HepG2 (cell line): ENCODE results near the gene MGMT. TPM values are rescaled to one million over a fixed set of nuclear protein-coding genes. Genes with fewer than 3 reads are reported as not detected.

ENCODE experiments used
- ATAC-seq: fragments of 200-7000 bp; cut with Tn5 transposase; 3 replicates; pipeline ENCODE4 v1.9.1; 2020; ENCODE audit warnings: mild to moderate bottlenecking, moderate library complexity
- BruUV-seq: library from RNA; stranded (reverse); fragments of 400-500 nt; replicated peaks from 2 replicates; lab custom pipeline; 2021; lab: Mats Ljungman, UMichigan
- CTCF ChIA-PET: fragments of 300-600 bp; formaldehyde crosslinking; extraction: SDS; loops from one replicate; lab custom pipeline; 2021; ENCODE audit warnings: low total read pairs, inconsistent platforms, low intra/inter-chr PET ratio; lab: Yijun Ruan, JAX
- POLR2A ChIA-PET: fragments of 350-600 bp; sonication (Branson Sonifier 250); formaldehyde crosslinking; loops from one replicate; lab custom pipeline; 2020; ENCODE audit warnings: antibody characterized with exemption, inconsistent platforms; lab: Yijun Ruan, JAX
- DNase-seq: peaks from one replicate; pipeline ENCODE4 v3.0.0-alpha.2; 2015; ENCODE audit warnings: low spot score
- FAIRE-seq: peaks from 3 replicates; lab custom pipeline; 2011; peaks lifted over from hg19 to GRCh38; lab: Jason Lieb, UNC
- H2AFZ ChIP-seq: one replicate; pipeline ENCODE4 v1.6.1; 2011; ENCODE audit warnings: low read length, inconsistent platforms
- H3K27ac ChIP-seq: fragments of 300-600 bp; 3 replicates; pipeline ENCODE4 v1.8.0; 2011; ENCODE audit warnings: mixed run types, mild to moderate bottlenecking, mixed read lengths, low read length, inconsistent platforms; ENCODE audit not compliant: insufficient read depth; ENCODE audit errors: extremely low read length
- H3K27me3 ChIP-seq, 2 experiments: fragments of 200-600 bp in 1 of 2; 2 replicates in 1 of 2; 3 replicates in 1 of 2; pipeline versions ENCODE4 v1.6.0 to v1.8.0; 2011; ENCODE audit warnings: low read length in 2 of 2, mild to moderate bottlenecking in 2 of 2, moderate library complexity in 2 of 2, inconsistent platforms in 1 of 2; ENCODE audit not compliant: insufficient read depth in 2 of 2, control insufficient read depth in 1 of 2
- H3K36me3 ChIP-seq, 2 experiments: fragments of 200-600 bp in 1 of 2; replicated peaks in 1 of 2; 2 replicates in 1 of 2; 3 replicates in 1 of 2; pipeline versions ENCODE4 v1.5.1 to v1.8.0; 2011; ENCODE audit warnings: low read length in 2 of 2, inconsistent platforms in 1 of 2; ENCODE audit not compliant: insufficient read depth in 2 of 2, control insufficient read depth in 1 of 2
- H3K4me1 ChIP-seq: 2 replicates; pipeline ENCODE4 v1.5.1; 2012; ENCODE audit warnings: low read length, inconsistent platforms; ENCODE audit not compliant: insufficient read depth
- H3K4me2 ChIP-seq: 2 replicates; pipeline ENCODE4 v1.6.0; 2011; ENCODE audit warnings: low read depth, low read length, inconsistent platforms
- H3K4me3 ChIP-seq, 3 experiments: fragments of 200-600 bp in 1 of 3; sonication (generic), shearing (Covaris generic) in 1 of 3; replicated peaks in 1 of 3; 2 replicates each; pipeline ENCODE4 v1.5.1; 2011 to 2016; ENCODE audit warnings: low read length in 3 of 3, inconsistent platforms in 2 of 3, low read depth in 2 of 3, mild to moderate bottlenecking in 2 of 3, control low read depth in 1 of 3, mixed read lengths in 1 of 3; ENCODE audit not compliant: insufficient read depth in 1 of 3
- H3K79me2 ChIP-seq: one replicate; pipeline ENCODE4 v1.6.1; 2011; ENCODE audit warnings: low read length, inconsistent platforms; ENCODE audit not compliant: insufficient read depth
- H3K9ac ChIP-seq: 2 replicates; pipeline ENCODE4 v1.6.0; 2011; ENCODE audit warnings: mild to moderate bottlenecking, low read depth, low read length, inconsistent platforms; ENCODE audit not compliant: insufficient read depth
- H3K9me3 ChIP-seq: 2 replicates; pipeline ENCODE4 v1.5.1; 2012; ENCODE audit warnings: mild to moderate bottlenecking, low read length
- H4K20me1 ChIP-seq: 2 replicates; pipeline ENCODE4 v1.6.0; 2011; ENCODE audit warnings: inconsistent platforms, mild to moderate bottlenecking, low read length, moderate library complexity; ENCODE audit not compliant: insufficient read depth
- ETV5 ChIP-seq: IDR thresholded peaks from 2 replicates; pipeline ENCODE4 v1.6.1; 2018; ENCODE audit warnings: missing biosample characterization, missing genetic modification reagents, inconsistent platforms, borderline replicate concordance
- SIX1 ChIP-seq: sonication (generic); formaldehyde crosslinking; IDR thresholded peaks from 2 replicates; pipeline ENCODE4 v1.4.0; 2020; ENCODE audit warnings: missing genetic modification reagents, borderline replicate concordance
- TIGD3 ChIP-seq: sonication (generic); formaldehyde crosslinking; IDR thresholded peaks from 2 replicates; pipeline ENCODE4 v1.5.1; 2020; ENCODE audit warnings: mild to moderate bottlenecking, missing genetic modification reagents, borderline replicate concordance
- ZBTB46 ChIP-seq: sonication (generic); formaldehyde crosslinking; IDR thresholded peaks from 2 replicates; pipeline ENCODE4 v1.4.0; 2020; ENCODE audit warnings: mild to moderate bottlenecking, missing genetic modification reagents, borderline replicate concordance
- WGBS: methylation state at CpG from one replicate; pipeline ENCODE4 v1.1.6; 2017; ENCODE audit warnings: low lambda C conversion rate; 5-methylcytosine and 5-hydroxymethylcytosine counted together
- in situ Hi-C: cut with HindIII; loops from 2 replicates; pipeline ENCODE4 v1.10.0; 2017; ENCODE audit warnings: low pct_unique_long_range_greater_than_20kb; ENCODE audit not compliant: extremely low pct_ligation_motif_present
- intact Hi-C: fragments of 100-400 bp; cut with micrococcal nuclease; formaldehyde crosslinking; loops from one replicate; pipeline ENCODE4 v1.10.0; 2022; ENCODE audit not compliant: unreplicated experiment
- polyA plus RNA-seq, 8 experiments: library from polyadenylated mRNA; depleted of rRNA in 3 of 8; stranded (reverse) in 7 of 8; unstranded in 1 of 8; fragments of >200 nt; fragmentation: Illumina TruSeq in 4 of 8; extraction: Trizol in 4 of 8; gene quantifications; 2 replicates each; pipeline versions ENCODE4 v1.2.1 to v1.2.3, GENCODE V29; 2011 to 2016; ENCODE audit warnings: low read depth in 4 of 8, missing spikeins in 1 of 8, mixed read lengths in 1 of 8; ENCODE audit not compliant: insufficient read depth in 1 of 8
- total RNA-seq, 5 experiments: library from RNA; depleted of rRNA; stranded (reverse); fragments of >200 nt; fragmentation: Illumina TruSeq; extraction: Trizol; gene quantifications; 2 replicates each; pipeline ENCODE4 v1.2.3, GENCODE V29; 2016; ENCODE audit warnings: low read depth in 1 of 5
- TF ChIP-seq, protein P1 (sequence below): sonication (generic); formaldehyde crosslinking; IDR thresholded peaks from 2 replicates; pipeline ENCODE4 v1.9.0; 2021; ENCODE audit warnings: missing genetic modification reagents, borderline replicate concordance
- TF ChIP-seq, protein P2 (sequence below), 2 experiments: fragments of 450-650 bp in 1 of 2; sonication (generic) in 1 of 2; formaldehyde crosslinking in 1 of 2; IDR thresholded peaks; 2 replicates each; pipeline versions ENCODE4 v1.6.1 to v1.8.0; 2016 to 2022; ENCODE audit warnings: antibody characterized with exemption in 1 of 2, mild to moderate bottlenecking in 1 of 2, missing genetic modification reagents in 1 of 2

Gene MGMT
- total and polyA plus RNA-seq, 2 of the 13 experiments (the other 11 are each of a cell fraction or from before 2014, with no cell fraction given), result 12.0 to 19.5 TPM

GRCh38 chr10:129792864-129793263, 325.8 kb downstream of the MGMT start:
- intact Hi-C loops, result no loop called here
- no peaks in the 10 kb centered on the region for H3K27me3 ChIP-seq
- no peak overlapping the region for H2AFZ ChIP-seq
- H4K20me1 ChIP-seq, result no peaks in the 10 kb centered on the region
- TF ChIP-seq ZBTB46 (CRISPR knock-in tag) (no peak), TIGD3 (CRISPR knock-in tag) (no peak), SIX1 (CRISPR knock-in tag) (no peak), ETV5 (CRISPR knock-in tag) (no peak)
- TF ChIP-seq, protein P1, sequence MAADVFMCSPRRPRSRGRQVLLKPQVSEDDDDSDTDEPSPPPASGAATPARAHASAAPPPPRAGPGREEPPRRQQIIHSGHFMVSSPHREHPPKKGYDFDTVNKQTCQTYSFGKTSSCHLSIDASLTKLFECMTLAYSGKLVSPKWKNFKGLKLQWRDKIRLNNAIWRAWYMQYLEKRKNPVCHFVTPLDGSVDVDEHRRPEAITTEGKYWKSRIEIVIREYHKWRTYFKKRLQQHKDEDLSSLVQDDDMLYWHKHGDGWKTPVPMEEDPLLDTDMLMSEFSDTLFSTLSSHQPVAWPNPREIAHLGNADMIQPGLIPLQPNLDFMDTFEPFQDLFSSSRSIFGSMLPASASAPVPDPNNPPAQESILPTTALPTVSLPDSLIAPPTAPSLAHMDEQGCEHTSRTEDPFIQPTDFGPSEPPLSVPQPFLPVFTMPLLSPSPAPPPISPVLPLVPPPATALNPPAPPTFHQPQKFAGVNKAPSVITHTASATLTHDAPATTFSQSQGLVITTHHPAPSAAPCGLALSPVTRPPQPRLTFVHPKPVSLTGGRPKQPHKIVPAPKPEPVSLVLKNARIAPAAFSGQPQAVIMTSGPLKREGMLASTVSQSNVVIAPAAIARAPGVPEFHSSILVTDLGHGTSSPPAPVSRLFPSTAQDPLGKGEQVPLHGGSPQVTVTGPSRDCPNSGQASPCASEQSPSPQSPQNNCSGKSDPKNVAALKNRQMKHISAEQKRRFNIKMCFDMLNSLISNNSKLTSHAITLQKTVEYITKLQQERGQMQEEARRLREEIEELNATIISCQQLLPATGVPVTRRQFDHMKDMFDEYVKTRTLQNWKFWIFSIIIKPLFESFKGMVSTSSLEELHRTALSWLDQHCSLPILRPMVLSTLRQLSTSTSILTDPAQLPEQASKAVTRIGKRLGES (CRISPR knock-in tag), result no peak
- TF ChIP-seq, protein P2, sequence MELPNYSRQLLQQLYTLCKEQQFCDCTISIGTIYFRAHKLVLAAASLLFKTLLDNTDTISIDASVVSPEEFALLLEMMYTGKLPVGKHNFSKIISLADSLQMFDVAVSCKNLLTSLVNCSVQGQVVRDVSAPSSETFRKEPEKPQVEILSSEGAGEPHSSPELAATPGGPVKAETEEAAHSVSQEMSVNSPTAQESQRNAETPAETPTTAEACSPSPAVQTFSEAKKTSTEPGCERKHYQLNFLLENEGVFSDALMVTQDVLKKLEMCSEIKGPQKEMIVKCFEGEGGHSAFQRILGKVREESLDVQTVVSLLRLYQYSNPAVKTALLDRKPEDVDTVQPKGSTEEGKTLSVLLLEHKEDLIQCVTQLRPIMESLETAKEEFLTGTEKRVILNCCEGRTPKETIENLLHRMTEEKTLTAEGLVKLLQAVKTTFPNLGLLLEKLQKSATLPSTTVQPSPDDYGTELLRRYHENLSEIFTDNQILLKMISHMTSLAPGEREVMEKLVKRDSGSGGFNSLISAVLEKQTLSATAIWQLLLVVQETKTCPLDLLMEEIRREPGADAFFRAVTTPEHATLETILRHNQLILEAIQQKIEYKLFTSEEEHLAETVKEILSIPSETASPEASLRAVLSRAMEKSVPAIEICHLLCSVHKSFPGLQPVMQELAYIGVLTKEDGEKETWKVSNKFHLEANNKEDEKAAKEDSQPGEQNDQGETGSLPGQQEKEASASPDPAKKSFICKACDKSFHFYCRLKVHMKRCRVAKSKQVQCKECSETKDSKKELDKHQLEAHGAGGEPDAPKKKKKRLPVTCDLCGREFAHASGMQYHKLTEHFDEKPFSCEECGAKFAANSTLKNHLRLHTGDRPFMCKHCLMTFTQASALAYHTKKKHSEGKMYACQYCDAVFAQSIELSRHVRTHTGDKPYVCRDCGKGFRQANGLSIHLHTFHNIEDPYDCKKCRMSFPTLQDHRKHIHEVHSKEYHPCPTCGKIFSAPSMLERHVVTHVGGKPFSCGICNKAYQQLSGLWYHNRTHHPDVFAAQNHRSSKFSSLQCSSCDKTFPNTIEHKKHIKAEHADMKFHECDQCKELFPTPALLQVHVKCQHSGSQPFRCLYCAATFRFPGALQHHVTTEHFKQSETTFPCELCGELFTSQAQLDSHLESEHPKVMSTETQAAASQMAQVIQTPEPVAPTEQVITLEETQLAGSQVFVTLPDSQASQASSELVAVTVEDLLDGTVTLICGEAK (IDR thresholded peaks at IDR 0.05), result no peak
- TF ChIP-seq, protein P2 (CRISPR knock-in tag; IDR thresholded peaks at IDR 0.05), result no peak
- BruUV-seq, result no TSS peak
- H3K4me3 ChIP-seq, result no peak overlapping the region
- ATAC-seq (no peak), FAIRE-seq (no peak), DNase-seq (no peak)
- CTCF ChIA-PET, result no interaction called here
- H3K4me2 ChIP-seq, result no peak overlapping the region
- H3K36me3 ChIP-seq, result no peaks in the 10 kb centered on the region
- peaks cover 9% of the 10 kb centered on the region for H3K4me1 ChIP-seq
- H3K27ac ChIP-seq, result no peak overlapping the region
- in situ Hi-C loops, result no loop called here
- POLR2A ChIA-PET, result no interaction called here
- no peaks in the 10 kb centered on the region for H3K79me2 ChIP-seq
- 94% methylated on average over 10 of the region's 10 CpGs for WGBS
- H3K9ac ChIP-seq, result no peak overlapping the region
- no peaks in the 10 kb centered on the region for H3K9me3 ChIP-seq
